ENCODE measurements around the gene FAM187B. TPM values are rescaled to one million over a fixed set of nuclear protein-coding genes. Genes with fewer than 3 reads are reported as not detected.

The FAM187B gene
- total RNA-seq, 1 donor from 2014 or later, result not detected

GRCh38 chr19:35177377-35178274, 50.9 kb downstream of the FAM187B start:
- no peaks in the 10 kb centered on the region for H3K9me3 Mint-ChIP-seq (ENCODE audit: low read depth)
- TF ChIP-seq, protein P1, sequence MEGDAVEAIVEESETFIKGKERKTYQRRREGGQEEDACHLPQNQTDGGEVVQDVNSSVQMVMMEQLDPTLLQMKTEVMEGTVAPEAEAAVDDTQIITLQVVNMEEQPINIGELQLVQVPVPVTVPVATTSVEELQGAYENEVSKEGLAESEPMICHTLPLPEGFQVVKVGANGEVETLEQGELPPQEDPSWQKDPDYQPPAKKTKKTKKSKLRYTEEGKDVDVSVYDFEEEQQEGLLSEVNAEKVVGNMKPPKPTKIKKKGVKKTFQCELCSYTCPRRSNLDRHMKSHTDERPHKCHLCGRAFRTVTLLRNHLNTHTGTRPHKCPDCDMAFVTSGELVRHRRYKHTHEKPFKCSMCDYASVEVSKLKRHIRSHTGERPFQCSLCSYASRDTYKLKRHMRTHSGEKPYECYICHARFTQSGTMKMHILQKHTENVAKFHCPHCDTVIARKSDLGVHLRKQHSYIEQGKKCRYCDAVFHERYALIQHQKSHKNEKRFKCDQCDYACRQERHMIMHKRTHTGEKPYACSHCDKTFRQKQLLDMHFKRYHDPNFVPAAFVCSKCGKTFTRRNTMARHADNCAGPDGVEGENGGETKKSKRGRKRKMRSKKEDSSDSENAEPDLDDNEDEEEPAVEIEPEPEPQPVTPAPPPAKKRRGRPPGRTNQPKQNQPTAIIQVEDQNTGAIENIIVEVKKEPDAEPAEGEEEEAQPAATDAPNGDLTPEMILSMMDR (IDR thresholded peaks at IDR 0.05), result no peak
- H3K27ac Mint-ChIP-seq (ENCODE audit: unreplicated experiment), result no peak overlapping the region

DNA sequence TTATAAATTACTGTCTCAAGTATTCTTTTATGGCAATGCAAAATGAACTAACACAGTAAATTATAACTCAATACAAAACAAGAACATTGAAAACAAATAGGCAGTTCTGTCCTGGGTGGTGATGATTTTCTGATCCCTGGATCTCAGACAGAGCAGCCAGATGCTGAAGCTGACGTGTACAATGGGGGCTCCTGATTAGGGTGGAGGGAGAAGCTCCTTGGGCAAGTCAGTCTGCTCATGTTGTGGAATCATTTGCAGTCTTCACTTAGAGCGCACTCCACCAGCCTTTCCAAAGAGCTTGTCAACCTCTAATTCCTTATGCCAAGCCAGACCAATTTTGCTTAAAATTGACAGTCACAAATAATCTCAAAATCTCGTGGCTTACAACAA, 52.4 kb downstream of the FAM187B start:
- no peak overlapping the region for H3K27ac Mint-ChIP-seq (ENCODE audit: unreplicated experiment)
- peaks cover 5% of the 10 kb centered on the region for H3K4me1 Mint-ChIP-seq (ENCODE audit: low read depth)
- no peak for DNase-seq (ENCODE audit: low spot score)
- TF ChIP-seq, protein P1 (IDR thresholded peaks at IDR 0.05), result no peak
- peaks cover 3% of the 10 kb centered on the region for H3K27me3 Mint-ChIP-seq (ENCODE audit: low read depth)
- no peak overlapping the region for H3K4me3 Mint-ChIP-seq (ENCODE audit: unreplicated experiment)
- no peaks in the 10 kb centered on the region for H3K36me3 Mint-ChIP-seq (ENCODE audit: low read depth)
- H3K9me3 Mint-ChIP-seq (ENCODE audit: low read depth), result no peaks in the 10 kb centered on the region

More at GRCh38 chr19:35177377-35178274, 50.9 kb downstream of the FAM187B start:
- peaks cover 5% of the 10 kb centered on the region for H3K4me1 Mint-ChIP-seq (ENCODE audit: low read depth)
- no peak overlapping the region for H3K4me3 Mint-ChIP-seq (ENCODE audit: unreplicated experiment)
- H3K36me3 Mint-ChIP-seq (ENCODE audit: low read depth), result no peaks in the 10 kb centered on the region
- peaks cover 3% of the 10 kb centered on the region for H3K27me3 Mint-ChIP-seq (ENCODE audit: low read depth)
- DNase-seq (ENCODE audit: low spot score), result no peak

Other genes with a start within 250 kb of the FAM187B start
- 58.4 to 67.9 TPM (median 65.8 TPM) in 3 replicates for gene GRAMD1A, start 228.4 kb downstream of the FAM187B start, total RNA-seq
- 5.7 to 6.0 TPM (median 5.8 TPM) in 3 replicates for gene SCN1B, start 198.3 kb downstream of the FAM187B start, total RNA-seq
- gene HPN, start 187.0 kb downstream of the FAM187B start, total RNA-seq, result not detected in 3 replicates
- not detected in 3 replicates for gene FXYD3, start 112.9 kb downstream of the FAM187B start, total RNA-seq
- gene LGI4, start 93.7 kb downstream of the FAM187B start, total RNA-seq, result 0.46 to 2.2 TPM (median 1.3 TPM) in 3 replicates
- gene FXYD1, start 89.9 kb downstream of the FAM187B start, total RNA-seq, result 2.9 to 7.8 TPM (median 7.1 TPM) in 3 replicates
- gene FXYD7, start 85.5 kb downstream of the FAM187B start, total RNA-seq, result not detected in 3 replicates
- gene FXYD5, start 74.0 kb downstream of the FAM187B start, total RNA-seq, result 108 to 114 TPM (median 113 TPM) in 3 replicates
- gene LSR, start 20.3 kb upstream of the FAM187B start, total RNA-seq, result 0.24 to 0.99 TPM (median 0.64 TPM) in 3 replicates
- 86.1 to 101 TPM (median 86.3 TPM) in 3 replicates for gene USF2, start 40.2 kb upstream of the FAM187B start, total RNA-seq
- not detected in 3 replicates for gene HAMP, start 53.8 kb upstream of the FAM187B start, total RNA-seq
- not detected in 3 replicates for gene MAG, start 63.4 kb upstream of the FAM187B start, total RNA-seq
- not detected in 3 replicates for gene CD22, start 100.4 kb upstream of the FAM187B start, total RNA-seq
- gene FFAR1, start 119.2 kb upstream of the FAM187B start, total RNA-seq, result not detected in 3 replicates
- not detected in 3 replicates for gene FFAR3, start 129.7 kb upstream of the FAM187B start, total RNA-seq
- gene GPR42, start 142.3 kb upstream of the FAM187B start, total RNA-seq, result not detected in 3 replicates
- not detected in 3 replicates for gene FFAR2, start 219.5 kb upstream of the FAM187B start, total RNA-seq

Measured in chondrocyte (in vitro differentiated cells).